ENCODE data around the gene EPHA4. TPM values are rescaled to one million over a fixed set of nuclear protein-coding genes. Genes with fewer than 3 reads are reported as not detected.

EPHA4 gene
- total RNA-seq, 3 donors from 2014 or later: 21.4 to 36.8 (median 21.9) TPM

- no peaks in the 10 kb centered on the region for H3K9me3 ChIP-seq
- H3K4me1 ChIP-seq (ENCODE audit: low read depth): no peaks in the 10 kb centered on the region
- H3K4me3 ChIP-seq: no peak overlapping the region
- TF ChIP-seq CTCF (IDR thresholded peaks at IDR 0.05): no peak
- DNase-seq (no peak), ATAC-seq (no peak)
- intact Hi-C loops (cut with DNase I, micrococcal nuclease): no loop called here
- no peaks in the 10 kb centered on the region for H3K36me3 ChIP-seq (ENCODE audit: low read depth)
Observed at GRCh38 chr2:221552291-221552690, 19.8 kb downstream of the EPHA4 start.

GRCh38 chr2:221551864-221552263 is 20.2 kb downstream of the EPHA4 start:
- no peaks in the 10 kb centered on the region for H3K36me3 ChIP-seq (ENCODE audit: low read depth)
- TF ChIP-seq CTCF (IDR thresholded peaks at IDR 0.05): no peak
- no peak for DNase-seq
- H3K4me1 ChIP-seq (ENCODE audit: low read depth): no peaks in the 10 kb centered on the region
- no peak overlapping the region for H3K4me3 ChIP-seq
- ATAC-seq: no peak
- no peaks in the 10 kb centered on the region for H3K9me3 ChIP-seq
- intact Hi-C loops (cut with DNase I, micrococcal nuclease): no loop called here

GRCh38 chr2:221549143-221549542 is 23.0 kb downstream of the EPHA4 start:
- H3K9me3 ChIP-seq: no peaks in the 10 kb centered on the region
- no peak for ATAC-seq
- H3K4me1 ChIP-seq (ENCODE audit: low read depth): no peaks in the 10 kb centered on the region
- intact Hi-C loops (cut with DNase I, micrococcal nuclease): no loop called here
- H3K36me3 ChIP-seq (ENCODE audit: low read depth): no peaks in the 10 kb centered on the region
- H3K4me3 ChIP-seq: no peak overlapping the region
- no peak for DNase-seq
- TF ChIP-seq CTCF (IDR thresholded peaks at IDR 0.05): no peak

- ATAC-seq: peak; percentile 80
- Histone ChIP-seq H3K4me3 (no peak overlapping the region), H3K4me1 (ENCODE audit: low read depth) (no peaks in the 10 kb centered on the region), H3K9me3 (no peaks in the 10 kb centered on the region), H3K36me3 (ENCODE audit: low read depth) (no peaks in the 10 kb centered on the region)
- intact Hi-C loops (cut with DNase I, micrococcal nuclease): no loop called here
- no peak for DNase-seq
- TF ChIP-seq CTCF (IDR thresholded peaks at IDR 0.05): no peak
Observed at GRCh38 chr2:221546505-221547225, 25.4 kb downstream of the EPHA4 start.

- no peaks in the 10 kb centered on the region for H3K36me3 ChIP-seq (ENCODE audit: low read depth)
- intact Hi-C loops (cut with DNase I, micrococcal nuclease): no loop called here
- H3K9me3 ChIP-seq: no peaks in the 10 kb centered on the region
Observed at GRCh38 chr2:221541131-221541735, 30.9 kb downstream of the EPHA4 start.

More at GRCh38 chr2:221541131-221541735, 30.9 kb downstream of the EPHA4 start:
- ATAC-seq (no peak), DNase-seq (no peak)
- no peak overlapping the region for H3K4me3 ChIP-seq
- no peak for TF ChIP-seq CTCF (IDR thresholded peaks at IDR 0.05)
- no peaks in the 10 kb centered on the region for H3K4me1 ChIP-seq (ENCODE audit: low read depth)

Measured in mucosa of descending colon (tissue), 3 donors.